ENCODE data around the gene VCAN.

DNA sequence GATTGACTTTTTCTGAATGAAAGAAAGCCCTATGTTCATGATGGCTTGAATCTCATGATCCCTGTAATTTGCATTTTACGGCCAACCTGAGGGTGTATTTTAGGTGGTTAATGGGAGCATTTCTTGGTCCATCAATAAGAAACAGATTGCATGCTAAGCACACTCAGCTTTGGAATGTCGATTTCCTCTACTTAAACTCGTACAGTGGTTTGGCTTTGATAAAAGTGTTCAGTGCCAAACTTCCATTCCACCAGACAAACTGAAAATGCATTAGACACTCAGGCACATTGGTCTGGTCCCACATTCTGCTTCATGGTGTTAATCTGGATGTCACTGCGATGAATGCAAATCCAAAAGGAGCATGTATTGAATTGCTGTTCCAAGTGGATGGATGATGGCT is 77.0 kb downstream of the VCAN start:
- TF ChIP-seq, protein P1, sequence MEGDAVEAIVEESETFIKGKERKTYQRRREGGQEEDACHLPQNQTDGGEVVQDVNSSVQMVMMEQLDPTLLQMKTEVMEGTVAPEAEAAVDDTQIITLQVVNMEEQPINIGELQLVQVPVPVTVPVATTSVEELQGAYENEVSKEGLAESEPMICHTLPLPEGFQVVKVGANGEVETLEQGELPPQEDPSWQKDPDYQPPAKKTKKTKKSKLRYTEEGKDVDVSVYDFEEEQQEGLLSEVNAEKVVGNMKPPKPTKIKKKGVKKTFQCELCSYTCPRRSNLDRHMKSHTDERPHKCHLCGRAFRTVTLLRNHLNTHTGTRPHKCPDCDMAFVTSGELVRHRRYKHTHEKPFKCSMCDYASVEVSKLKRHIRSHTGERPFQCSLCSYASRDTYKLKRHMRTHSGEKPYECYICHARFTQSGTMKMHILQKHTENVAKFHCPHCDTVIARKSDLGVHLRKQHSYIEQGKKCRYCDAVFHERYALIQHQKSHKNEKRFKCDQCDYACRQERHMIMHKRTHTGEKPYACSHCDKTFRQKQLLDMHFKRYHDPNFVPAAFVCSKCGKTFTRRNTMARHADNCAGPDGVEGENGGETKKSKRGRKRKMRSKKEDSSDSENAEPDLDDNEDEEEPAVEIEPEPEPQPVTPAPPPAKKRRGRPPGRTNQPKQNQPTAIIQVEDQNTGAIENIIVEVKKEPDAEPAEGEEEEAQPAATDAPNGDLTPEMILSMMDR (IDR thresholded peaks at IDR 0.05) = no peak
- TF ChIP-seq, protein P2, sequence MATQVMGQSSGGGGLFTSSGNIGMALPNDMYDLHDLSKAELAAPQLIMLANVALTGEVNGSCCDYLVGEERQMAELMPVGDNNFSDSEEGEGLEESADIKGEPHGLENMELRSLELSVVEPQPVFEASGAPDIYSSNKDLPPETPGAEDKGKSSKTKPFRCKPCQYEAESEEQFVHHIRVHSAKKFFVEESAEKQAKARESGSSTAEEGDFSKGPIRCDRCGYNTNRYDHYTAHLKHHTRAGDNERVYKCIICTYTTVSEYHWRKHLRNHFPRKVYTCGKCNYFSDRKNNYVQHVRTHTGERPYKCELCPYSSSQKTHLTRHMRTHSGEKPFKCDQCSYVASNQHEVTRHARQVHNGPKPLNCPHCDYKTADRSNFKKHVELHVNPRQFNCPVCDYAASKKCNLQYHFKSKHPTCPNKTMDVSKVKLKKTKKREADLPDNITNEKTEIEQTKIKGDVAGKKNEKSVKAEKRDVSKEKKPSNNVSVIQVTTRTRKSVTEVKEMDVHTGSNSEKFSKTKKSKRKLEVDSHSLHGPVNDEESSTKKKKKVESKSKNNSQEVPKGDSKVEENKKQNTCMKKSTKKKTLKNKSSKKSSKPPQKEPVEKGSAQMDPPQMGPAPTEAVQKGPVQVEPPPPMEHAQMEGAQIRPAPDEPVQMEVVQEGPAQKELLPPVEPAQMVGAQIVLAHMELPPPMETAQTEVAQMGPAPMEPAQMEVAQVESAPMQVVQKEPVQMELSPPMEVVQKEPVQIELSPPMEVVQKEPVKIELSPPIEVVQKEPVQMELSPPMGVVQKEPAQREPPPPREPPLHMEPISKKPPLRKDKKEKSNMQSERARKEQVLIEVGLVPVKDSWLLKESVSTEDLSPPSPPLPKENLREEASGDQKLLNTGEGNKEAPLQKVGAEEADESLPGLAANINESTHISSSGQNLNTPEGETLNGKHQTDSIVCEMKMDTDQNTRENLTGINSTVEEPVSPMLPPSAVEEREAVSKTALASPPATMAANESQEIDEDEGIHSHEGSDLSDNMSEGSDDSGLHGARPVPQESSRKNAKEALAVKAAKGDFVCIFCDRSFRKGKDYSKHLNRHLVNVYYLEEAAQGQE (IDR thresholded peaks at IDR 0.05; ENCODE audit: insufficient read depth in 1 of 2, low read depth in 2 of 2, low read length in 1 of 2) = no peak
